IMR-90 (cell line): ENCODE measurements around the gene GTF2H4. TPM values are rescaled to one million over a fixed set of nuclear protein-coding genes. Genes with fewer than 3 reads are reported as not detected.
A peak's percentile ranks its signal among the peaks of the same experiment; 100 is the strongest.

Source experiments
- ATAC-seq: fragments of 200-7000 bp; cut with Tn5 transposase; 2 replicates; pipeline ENCODE4 v1.9.1; 2020; ENCODE audit warnings: low read depth, mild to moderate bottlenecking, moderate library complexity
- BruUV-seq: library from RNA; stranded (reverse); fragments of 400-500 nt; replicated peaks from 2 replicates; lab custom pipeline; 2021; lab: Mats Ljungman, UMichigan
- CTCF ChIA-PET: fragments of 300-600 bp; formaldehyde crosslinking; extraction: SDS; loops from one replicate; lab custom pipeline; 2021; ENCODE audit warnings: antibody characterized with exemption; lab: Yijun Ruan, JAX
- POLR2A ChIA-PET: fragments of 300-600 bp; sonication (Branson Sonifier 250); formaldehyde crosslinking; loops from one replicate; lab custom pipeline; 2022; ENCODE audit warnings: antibody characterized with exemption; ENCODE audit not compliant: unreplicated experiment; lab: Charles Lee
- DNase-seq: peaks from one replicate; pipeline ENCODE4 v3.0.0; 2013
- H2AFZ ChIP-seq: replicated peaks from 2 replicates; pipeline ENCODE3; 2013; ENCODE audit warnings: low read length, mild to moderate bottlenecking; ENCODE audit not compliant: poor library complexity
- H2AK5ac ChIP-seq: 2 replicates; pipeline ENCODE4 v1.6.1; 2013; ENCODE audit warnings: low read depth, low read length, inconsistent platforms
- H2AK9ac ChIP-seq: replicated peaks from 2 replicates; pipeline ENCODE3; 2013; ENCODE audit warnings: mild to moderate bottlenecking, low read depth, low read length, moderate library complexity; ENCODE audit not compliant: poor library complexity
- H2BK120ac ChIP-seq: 2 replicates; pipeline ENCODE4 v1.6.1; 2013; ENCODE audit warnings: low read depth, low read length, inconsistent platforms
- H2BK15ac ChIP-seq: 3 replicates; pipeline ENCODE4 v1.6.1; 2013; ENCODE audit warnings: low read depth, low read length, inconsistent platforms
- H2BK20ac ChIP-seq: 2 replicates; pipeline ENCODE4 v1.6.1; 2013; ENCODE audit warnings: low read depth, mild to moderate bottlenecking, inconsistent platforms, low read length, moderate library complexity
- H2BK5ac ChIP-seq: 2 replicates; pipeline ENCODE4 v1.6.1; 2013; ENCODE audit warnings: mild to moderate bottlenecking, low read depth, low read length, inconsistent platforms; ENCODE audit not compliant: poor library complexity, severe bottlenecking
- H3K14ac ChIP-seq: replicated peaks from 2 replicates; pipeline ENCODE4 v1.6.1; 2013; ENCODE audit warnings: low read depth, low read length, inconsistent platforms
- H3K18ac ChIP-seq: 2 replicates; pipeline ENCODE4 v1.6.1; 2013; ENCODE audit warnings: low read depth, low read length, control low read depth
- H3K23ac ChIP-seq: 2 replicates; pipeline ENCODE4 v1.6.1; 2013; ENCODE audit warnings: low read depth, low read length, inconsistent platforms
- H3K27ac ChIP-seq: 2 replicates; pipeline ENCODE4 v1.5.1; 2013; ENCODE audit warnings: mild to moderate bottlenecking, control low read depth, low read length; ENCODE audit not compliant: insufficient read depth
- H3K27me3 ChIP-seq: 2 replicates; pipeline ENCODE4 v1.6.1; 2013; ENCODE audit warnings: low read length; ENCODE audit not compliant: control insufficient read depth, insufficient read depth
- H3K36me3 ChIP-seq: 2 replicates; pipeline ENCODE4 v1.6.1; 2013; ENCODE audit warnings: low read length, mixed read lengths; ENCODE audit not compliant: control insufficient read depth, insufficient read depth
- H3K4ac ChIP-seq: 2 replicates; pipeline ENCODE4 v1.6.1; 2013; ENCODE audit warnings: low read depth, low read length, inconsistent platforms
- H3K4me1 ChIP-seq: 2 replicates; pipeline ENCODE4 v1.6.1; 2013; ENCODE audit warnings: low read length, mixed read lengths; ENCODE audit not compliant: control insufficient read depth, insufficient read depth
- H3K4me2 ChIP-seq: 2 replicates; pipeline ENCODE4 v1.6.1; 2013; ENCODE audit warnings: low read depth, mild to moderate bottlenecking, control low read depth, low read length, moderate library complexity
- H3K4me3 ChIP-seq: 2 replicates; pipeline ENCODE4 v1.5.1; 2013; ENCODE audit warnings: low read depth, mild to moderate bottlenecking, control low read depth, low read length, moderate library complexity; ENCODE audit not compliant: insufficient read depth
- H3K56ac ChIP-seq: 2 replicates; pipeline ENCODE4 v1.6.1; 2013; ENCODE audit warnings: low read length, inconsistent platforms; ENCODE audit not compliant: insufficient read depth; ENCODE audit errors: extremely low read depth
- H3K79me1 ChIP-seq, 2 experiments: 2 replicates each; pipeline ENCODE4 v1.6.1; 2013; ENCODE audit warnings: low read length in 2 of 2, inconsistent platforms in 1 of 2, low read depth in 1 of 2
- H3K9ac ChIP-seq: 2 replicates; pipeline ENCODE4 v1.6.1; 2013; ENCODE audit warnings: low read depth, low read length, control low read depth
- H3K9me1 ChIP-seq: 2 replicates; pipeline ENCODE4 v1.6.1; 2013; ENCODE audit warnings: low read length, inconsistent platforms; ENCODE audit not compliant: insufficient read depth
- H3K9me3 ChIP-seq: 2 replicates; pipeline ENCODE4 v1.6.1; 2013; ENCODE audit warnings: low read length; ENCODE audit not compliant: control insufficient read depth, insufficient read depth
- H4K20me1 ChIP-seq: 2 replicates; pipeline ENCODE4 v1.6.1; 2013; ENCODE audit warnings: low read length, inconsistent platforms; ENCODE audit not compliant: insufficient read depth
- H4K5ac ChIP-seq: 2 replicates; pipeline ENCODE4 v1.6.1; 2013; ENCODE audit warnings: mild to moderate bottlenecking, low read depth, low read length, control low read depth
- H4K8ac ChIP-seq, 2 experiments: 2 replicates each; pipeline ENCODE4 v1.6.1; 2013; ENCODE audit warnings: low read depth in 2 of 2, low read length in 2 of 2, control low read depth in 1 of 2, inconsistent platforms in 1 of 2
- H4K91ac ChIP-seq: 2 replicates; pipeline ENCODE4 v1.6.1; 2013; ENCODE audit warnings: low read depth, low read length, inconsistent platforms; ENCODE audit not compliant: insufficient read depth
- BHLHE40 ChIP-seq: fragments of 150-350 bp; IDR thresholded peaks from 2 replicates; pipeline ENCODE4 v1.6.1; 2016; ENCODE audit warnings: mild to moderate bottlenecking, low read depth, low read length
- MAFK ChIP-seq: IDR thresholded peaks from 2 replicates; pipeline ENCODE4 v1.6.1; 2012; ENCODE audit warnings: low read depth, low read length, improper control_type of control experiment
- MAZ ChIP-seq: IDR thresholded peaks from 2 replicates; pipeline ENCODE4 v1.6.1; 2012; ENCODE audit warnings: low read depth, mild to moderate bottlenecking, low read length, improper control_type of control experiment, moderate library complexity, borderline replicate concordance
- RAD21 ChIP-seq: IDR thresholded peaks from 2 replicates; pipeline ENCODE4 v1.6.1; 2012; ENCODE audit warnings: low read length, improper control_type of control experiment
- SMC3 ChIP-seq: fragments of 150-350 bp; IDR thresholded peaks from 2 replicates; pipeline ENCODE4 v1.6.1; 2016; ENCODE audit warnings: low read depth, mild to moderate bottlenecking, antibody characterized with exemption, low read length, moderate library complexity
- WGBS, 2 experiments: methylation state at CpG; one replicate each; pipeline versions ENCODE4 v1.1.5 to v1.1.7; 2013; ENCODE audit warnings: missing lambda C conversion rate in 2 of 2; ENCODE audit not compliant: insufficient read length in 1 of 2; ENCODE audit errors: extremely low coverage in 2 of 2; 5-methylcytosine and 5-hydroxymethylcytosine counted together
- dilution Hi-C: fragments of 300-500 bp; cut with HindIII; formaldehyde crosslinking; loops from one replicate; pipeline ENCODE4 v1.14.3; 2018; ENCODE audit warnings: low sequenced_read_pairs; ENCODE audit not compliant: unreplicated experiment
- in situ Hi-C: fragments of 300-500 bp; cut with MboI; formaldehyde crosslinking; loops from 3 replicates; pipeline ENCODE4 v1.14.3; 2019; ENCODE audit warnings: low sequenced_read_pairs, inconsistent platforms, mixed read lengths
- intact Hi-C: fragments of 100-400 bp; cut with micrococcal nuclease; formaldehyde crosslinking; loops from 2 replicates; pipeline ENCODE4 v1.10.0; 2022
- polyA plus RNA-seq, 3 experiments: library from polyadenylated mRNA; depleted of rRNA; stranded (reverse); fragments of >200 nt; gene quantifications; 2 replicates each; pipeline ENCODE4 v1.2.3, GENCODE V29; 2012; ENCODE audit warnings: low replicate concordance in 1 of 3
- total RNA-seq: library from RNA; depleted of rRNA; stranded (reverse); fragments of >200 nt; gene quantifications from 2 replicates; pipeline ENCODE4 v1.2.3, GENCODE V29; 2012
- TF ChIP-seq, protein P1 (sequence below): fragments of 150-350 bp; IDR thresholded peaks from 2 replicates; pipeline ENCODE4 v1.6.1; 2017; ENCODE audit warnings: mild to moderate bottlenecking, antibody characterized with exemption, low read length, low read depth
- TF ChIP-seq, protein P2 (sequence below): conservative IDR thresholded peaks from 2 replicates; pipeline ENCODE4 v1.5.1; 2012; ENCODE audit warnings: mild to moderate bottlenecking, low read depth, low read length, improper control_type of control experiment

The GTF2H4 gene
- total and polyA plus RNA-seq, 2 of the 4 experiments (the other 2 are of a cell fraction), result 13.4 to 30.8 TPM

- Histone ChIP-seq H3K27ac (no peak overlapping the region), H2BK120ac (peak overlapping the region; percentile 32; the same call in 1 of the 2 replicates), H3K4me1 (peaks cover 12% of the 10 kb centered on the region), H2AK9ac (peak overlapping the region; percentile 88), H2AK5ac (peak overlapping the region; percentile 88), H3K23ac (no peak overlapping the region), H4K91ac (peak overlapping the region; percentile 62), H3K14ac (no peak overlapping the region), H3K56ac (no peak overlapping the region; the same call in 1 of the 2 replicates), H2BK20ac (peak overlapping the region; percentile 43; the same call in 1 of the 2 replicates), H3K4me3 (no peak overlapping the region), H3K4ac (peak overlapping the region; percentile 46; the same call in 1 of the 2 replicates), H3K4me2 (no peak overlapping the region; the same call in 1 of the 2 replicates), H2BK15ac (0 out of 3 replicates have a peak overlapping the region, but pooled peaks have one; percentile 32), H3K27me3 (no peaks in the 10 kb centered on the region), H2AFZ (peak overlapping the region; percentile 93), H4K5ac (peak overlapping the region; percentile 35; the same call in 1 of the 2 replicates), H4K20me1 (no peaks in the 10 kb centered on the region), H3K9me3 (no peaks in the 10 kb centered on the region), H3K79me1 (peaks cover 5 to 6% of the 10 kb centered on the region in 2 experiments; a peak in 1 of 4 replicates), H3K36me3 (peaks cover 29% of the 10 kb centered on the region), H3K9ac (peak overlapping the region; percentile 22; the same call in 1 of the 2 replicates), H3K18ac (no peak overlapping the region), H3K9me1 (no peaks in the 10 kb centered on the region), H4K8ac (peak overlapping the region; percentile 77 to 100; a peak in 2 of 4 replicates), H2BK5ac (no peak overlapping the region)
- peak; percentile 86 for TF ChIP-seq RAD21
- TF ChIP-seq, protein P1, sequence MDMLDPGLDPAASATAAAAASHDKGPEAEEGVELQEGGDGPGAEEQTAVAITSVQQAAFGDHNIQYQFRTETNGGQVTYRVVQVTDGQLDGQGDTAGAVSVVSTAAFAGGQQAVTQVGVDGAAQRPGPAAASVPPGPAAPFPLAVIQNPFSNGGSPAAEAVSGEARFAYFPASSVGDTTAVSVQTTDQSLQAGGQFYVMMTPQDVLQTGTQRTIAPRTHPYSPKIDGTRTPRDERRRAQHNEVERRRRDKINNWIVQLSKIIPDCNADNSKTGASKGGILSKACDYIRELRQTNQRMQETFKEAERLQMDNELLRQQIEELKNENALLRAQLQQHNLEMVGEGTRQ, result no peak
- TF ChIP-seq MAFK, result no peak
- no peak for TF ChIP-seq BHLHE40
- peak; percentile 89 for TF ChIP-seq SMC3
- TF ChIP-seq, protein P2, sequence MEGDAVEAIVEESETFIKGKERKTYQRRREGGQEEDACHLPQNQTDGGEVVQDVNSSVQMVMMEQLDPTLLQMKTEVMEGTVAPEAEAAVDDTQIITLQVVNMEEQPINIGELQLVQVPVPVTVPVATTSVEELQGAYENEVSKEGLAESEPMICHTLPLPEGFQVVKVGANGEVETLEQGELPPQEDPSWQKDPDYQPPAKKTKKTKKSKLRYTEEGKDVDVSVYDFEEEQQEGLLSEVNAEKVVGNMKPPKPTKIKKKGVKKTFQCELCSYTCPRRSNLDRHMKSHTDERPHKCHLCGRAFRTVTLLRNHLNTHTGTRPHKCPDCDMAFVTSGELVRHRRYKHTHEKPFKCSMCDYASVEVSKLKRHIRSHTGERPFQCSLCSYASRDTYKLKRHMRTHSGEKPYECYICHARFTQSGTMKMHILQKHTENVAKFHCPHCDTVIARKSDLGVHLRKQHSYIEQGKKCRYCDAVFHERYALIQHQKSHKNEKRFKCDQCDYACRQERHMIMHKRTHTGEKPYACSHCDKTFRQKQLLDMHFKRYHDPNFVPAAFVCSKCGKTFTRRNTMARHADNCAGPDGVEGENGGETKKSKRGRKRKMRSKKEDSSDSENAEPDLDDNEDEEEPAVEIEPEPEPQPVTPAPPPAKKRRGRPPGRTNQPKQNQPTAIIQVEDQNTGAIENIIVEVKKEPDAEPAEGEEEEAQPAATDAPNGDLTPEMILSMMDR, result peak; percentile 87
- no peak for TF ChIP-seq MAZ
- peak; percentile 71 for DNase-seq
- WGBS, 2 experiments, result 40% methylated on average over 2 of the region's 5 CpGs; no CpG with 5 or more reads in 1 of the 2 experiments
- ATAC-seq, result peak; percentile 47
- CTCF ChIA-PET, result interaction anchor here (0.6 to 3.6 kb wide), 16 partner anchors 11 to 1223 kb away, joined by 3 to 31 read pairs (median 4); partner anchors contain the start of gene SFTA2
- intact Hi-C loops (loop anchor here (1.0 to 10.0 kb wide), 3 partner anchors 155 to 279 kb away; no protein-coding TSS in a partner anchor), in situ Hi-C loops (loop anchor here (5.0 kb wide), 1 partner anchor 162 kb away; no protein-coding TSS in a partner anchor), dilution Hi-C loops (no loop called here)
- POLR2A ChIA-PET, result no interaction called here
- no TSS peak for BruUV-seq
Observed at GRCh38 chr6:30915591-30915946, 7.6 kb downstream of the GTF2H4 start.
